Natural killer cell (primary cell): ENCODE measurements around the gene SRGN. TPM values are rescaled to one million over a fixed set of nuclear protein-coding genes. Genes with fewer than 3 reads are reported as not detected.

ENCODE experiments used
- ATAC-seq, 3 donors: fragments of 150-1000 bp in 2 of 3; fragments of 200-7000 bp in 1 of 3; cut with Tn5 transposase; 1 replicate in 1 of 3; 2 replicates in 2 of 3; pipeline ENCODE4 v1.10.0; 2021; ENCODE audit warnings: mild to moderate bottlenecking in 2 of 3, moderate library complexity in 2 of 3
- DNase-seq, 2 donors: peaks; one replicate each; pipeline versions ENCODE4 v3.0.0 to v3.0.0-alpha.2; 2013 to 2021; ENCODE audit warnings: mixed read lengths in 1 of 2
- H3K27ac ChIP-seq: one replicate; pipeline ENCODE4 v1.5.1; 2013; ENCODE audit warnings: mild to moderate bottlenecking, low read length
- H3K27me3 ChIP-seq: one replicate; pipeline ENCODE4 v1.6.1; 2013; ENCODE audit warnings: low read length; ENCODE audit not compliant: control insufficient read depth, insufficient read depth
- H3K36me3 ChIP-seq: one replicate; pipeline ENCODE4 v1.6.1; 2013; ENCODE audit warnings: low read length; ENCODE audit not compliant: control insufficient read depth, insufficient read depth
- H3K4me1 ChIP-seq: one replicate; pipeline ENCODE4 v1.6.1; 2013; ENCODE audit warnings: low read length; ENCODE audit not compliant: control insufficient read depth, insufficient read depth
- H3K4me3 ChIP-seq: one replicate; pipeline ENCODE4 v1.5.1; 2013; ENCODE audit warnings: low read length
- H3K9me3 ChIP-seq: one replicate; pipeline ENCODE4 v1.6.1; 2013; ENCODE audit warnings: low read length; ENCODE audit not compliant: control insufficient read depth, insufficient read depth
- H3K27ac Mint-ChIP-seq, 2 donors: one replicate each; pipeline ENCODE4 v1.8.0; 2022; ENCODE audit warnings: mild to moderate bottlenecking in 2 of 2, mixed read lengths in 2 of 2, moderate library complexity in 1 of 2
- H3K27me3 Mint-ChIP-seq, 2 donors: one replicate each; pipeline ENCODE4 v1.8.0; 2022; ENCODE audit warnings: low read depth in 2 of 2, mixed read lengths in 2 of 2
- H3K36me3 Mint-ChIP-seq: one replicate; pipeline ENCODE4 v1.8.0; 2022; ENCODE audit warnings: mixed read lengths
- H3K4me1 Mint-ChIP-seq, 2 donors: one replicate each; pipeline ENCODE4 v1.8.0; 2022; ENCODE audit warnings: mixed read lengths in 2 of 2
- H3K4me3 Mint-ChIP-seq: one replicate; pipeline ENCODE4 v1.8.0; 2022; ENCODE audit warnings: mild to moderate bottlenecking, moderate library complexity, mixed read lengths
- H3K9me3 Mint-ChIP-seq, 2 donors: one replicate each; pipeline ENCODE4 v1.8.0; 2022; ENCODE audit warnings: mixed read lengths in 2 of 2
- WGBS: methylation state at CpG from one replicate; pipeline ENCODE4 v1.1.7; 2013; ENCODE audit warnings: missing lambda C conversion rate; ENCODE audit not compliant: insufficient coverage; 5-methylcytosine and 5-hydroxymethylcytosine counted together
- intact Hi-C: fragments of 100-400 bp; cut with micrococcal nuclease; formaldehyde crosslinking; loops from one replicate; pipeline ENCODE4 v1.14.2; 2022
- total RNA-seq, 4 donors: library from RNA; stranded (reverse); fragments of 120-200 nt in 1 of 4; gene quantifications; one replicate each; pipeline versions ENCODE4 v1.2.3 to v1.2.4, GENCODE V29; 2013 to 2022
- TF ChIP-seq, protein P1 (sequence below): fragments of 200-600 bp; IDR thresholded peaks from one replicate; pipeline ENCODE4 v1.8.0; 2022; ENCODE audit warnings: antibody characterized with exemption

The SRGN gene
- total RNA-seq, 3 donors from 2014 or later (not counting 1 experiment from before 2014, with no cell fraction given): 636 to 954 (median 778) TPM

DNA sequence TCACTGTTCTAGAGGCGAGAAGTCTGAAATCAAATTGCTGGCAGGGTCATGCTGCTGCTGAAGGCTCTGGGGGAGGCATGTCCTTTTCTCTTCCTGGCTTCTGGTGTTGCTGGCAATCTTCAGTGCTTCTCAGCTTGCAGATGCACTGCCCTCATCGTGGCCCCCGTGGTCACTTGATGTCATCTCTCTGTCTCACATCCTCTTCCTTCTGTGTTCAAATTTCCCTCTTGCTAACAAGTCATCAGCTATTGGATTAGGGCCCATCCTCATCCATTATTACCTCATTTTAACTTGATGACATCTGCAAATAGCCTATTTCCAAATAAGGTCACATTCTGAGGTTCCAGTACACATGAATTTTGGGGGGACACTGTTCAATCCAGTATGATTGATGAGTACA lies 36.6 kb upstream of the SRGN start:
- Histone ChIP-seq H3K36me3 (no peaks in the 10 kb centered on the region), H3K4me1 (peaks cover 86% of the 10 kb centered on the region), H3K27me3 (no peaks in the 10 kb centered on the region), H3K9me3 (no peaks in the 10 kb centered on the region), H3K27ac (no peak overlapping the region), H3K4me3 (no peak overlapping the region)
- Mint-ChIP-seq H3K36me3 (no peaks in the 10 kb centered on the region), H3K9me3 (no peaks in the 10 kb centered on the region), H3K4me1 (peaks cover 54 to 74% of the 10 kb centered on the region in 2 donors), H3K27me3 (no peaks in the 10 kb centered on the region), H3K4me3 (no peak overlapping the region), H3K27ac (peak overlapping the region in 1 of 2 donors; percentile 58)
- TF ChIP-seq, protein P1, sequence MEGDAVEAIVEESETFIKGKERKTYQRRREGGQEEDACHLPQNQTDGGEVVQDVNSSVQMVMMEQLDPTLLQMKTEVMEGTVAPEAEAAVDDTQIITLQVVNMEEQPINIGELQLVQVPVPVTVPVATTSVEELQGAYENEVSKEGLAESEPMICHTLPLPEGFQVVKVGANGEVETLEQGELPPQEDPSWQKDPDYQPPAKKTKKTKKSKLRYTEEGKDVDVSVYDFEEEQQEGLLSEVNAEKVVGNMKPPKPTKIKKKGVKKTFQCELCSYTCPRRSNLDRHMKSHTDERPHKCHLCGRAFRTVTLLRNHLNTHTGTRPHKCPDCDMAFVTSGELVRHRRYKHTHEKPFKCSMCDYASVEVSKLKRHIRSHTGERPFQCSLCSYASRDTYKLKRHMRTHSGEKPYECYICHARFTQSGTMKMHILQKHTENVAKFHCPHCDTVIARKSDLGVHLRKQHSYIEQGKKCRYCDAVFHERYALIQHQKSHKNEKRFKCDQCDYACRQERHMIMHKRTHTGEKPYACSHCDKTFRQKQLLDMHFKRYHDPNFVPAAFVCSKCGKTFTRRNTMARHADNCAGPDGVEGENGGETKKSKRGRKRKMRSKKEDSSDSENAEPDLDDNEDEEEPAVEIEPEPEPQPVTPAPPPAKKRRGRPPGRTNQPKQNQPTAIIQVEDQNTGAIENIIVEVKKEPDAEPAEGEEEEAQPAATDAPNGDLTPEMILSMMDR: no peak
- WGBS: 35% methylated on average over 3 of the region's 3 CpGs
- DNase-seq: peak in 1 of 2 donors; percentile 28
- intact Hi-C loops: no loop called here
- peak; percentile 29 to 75 (median 45) for ATAC-seq

- no peaks in the 10 kb centered on the region for H3K9me3 ChIP-seq
- TF ChIP-seq, protein P1: no peak
- no peaks in the 10 kb centered on the region for H3K36me3 ChIP-seq
- WGBS: 95% methylated on average over 9 of the region's 10 CpGs
- DNase-seq: no peak
- peaks cover 86% of the 10 kb centered on the region for H3K4me1 ChIP-seq
- H3K27me3 Mint-ChIP-seq: no peaks in the 10 kb centered on the region
- H3K4me3 Mint-ChIP-seq: no peak overlapping the region
- no peaks in the 10 kb centered on the region for H3K27me3 ChIP-seq
- peaks cover 55 to 74% of the 10 kb centered on the region in 2 donors for H3K4me1 Mint-ChIP-seq
- H3K9me3 Mint-ChIP-seq: no peaks in the 10 kb centered on the region
- intact Hi-C loops: no loop called here
- peak overlapping the region in 1 of 2 donors; percentile 58 for H3K27ac Mint-ChIP-seq
- H3K27ac ChIP-seq: no peak overlapping the region
- no peak overlapping the region for H3K4me3 ChIP-seq
- H3K36me3 Mint-ChIP-seq: no peaks in the 10 kb centered on the region
- no peak for ATAC-seq
Measured at GRCh38 chr10:69051710-69052487, 36.0 kb upstream of the SRGN start.

DNA sequence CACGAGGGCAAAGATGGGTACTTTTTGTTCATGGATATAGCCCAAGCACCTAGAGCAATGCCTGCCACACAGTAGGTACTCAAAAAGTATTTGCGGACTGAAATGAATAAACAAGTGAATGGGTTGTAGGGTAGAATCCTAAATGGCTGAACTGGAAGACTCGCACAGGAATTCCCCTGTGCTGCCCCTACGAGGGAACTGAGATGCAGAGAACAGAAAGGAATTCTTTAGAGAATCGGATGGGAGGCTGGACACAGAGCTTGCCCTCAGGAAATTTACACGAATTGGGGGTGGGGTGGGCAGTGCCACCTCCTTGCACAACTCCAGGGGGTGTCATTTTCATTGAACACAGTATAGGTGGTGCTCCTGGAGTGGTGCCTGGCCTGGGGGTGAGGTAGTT lies 35.2 kb upstream of the SRGN start:
- ATAC-seq: no peak

More for the DNA sequence above, 35.2 kb upstream of the SRGN start:
- no peaks in the 10 kb centered on the region for H3K36me3 Mint-ChIP-seq
- H3K36me3 ChIP-seq: no peaks in the 10 kb centered on the region
- H3K9me3 ChIP-seq: no peaks in the 10 kb centered on the region
- H3K27me3 Mint-ChIP-seq: no peaks in the 10 kb centered on the region
- H3K27ac ChIP-seq: no peak overlapping the region
- no peak overlapping the region for H3K4me3 ChIP-seq
- 98% methylated on average over 6 of the region's 6 CpGs for WGBS
- H3K9me3 Mint-ChIP-seq: no peaks in the 10 kb centered on the region
- peak overlapping the region; percentile 8 to 58 for H3K27ac Mint-ChIP-seq
- DNase-seq: no peak
- intact Hi-C loops: no loop called here
- H3K4me3 Mint-ChIP-seq: no peak overlapping the region
- TF ChIP-seq, protein P1: no peak
- peaks cover 86% of the 10 kb centered on the region for H3K4me1 ChIP-seq
- H3K4me1 Mint-ChIP-seq: peaks cover 55 to 74% of the 10 kb centered on the region in 2 donors
- H3K27me3 ChIP-seq: no peaks in the 10 kb centered on the region
